Activated naive CD4-positive, alpha-beta T cell treated with anti-CD3 and anti-CD28 coated beads, Interleukin-2, amount 50 U/mL, for 16 hours (primary cell): ENCODE measurements around the gene HIP1.
"Not testable (repeated sequence)": the region's sequence is repeated elsewhere in the genome, so short reads cannot be mapped to it uniquely, and the experiment has no call there.

Experiments used
- DNase-seq: peaks from one replicate; pipeline ENCODE4 v3.0.0-alpha.2; 2020

Gene HIP1

GRCh38 chr7:75712517-75713361 is 26.0 kb downstream of the HIP1 start:
- no peak for DNase-seq

GRCh38 chr7:75711656-75712514 is 26.9 kb downstream of the HIP1 start:
- DNase-seq: no peak

- no peak for DNase-seq
Observed at GRCh38 chr7:75711076-75711475, 27.7 kb downstream of the HIP1 start.

- DNase-seq: no peak
Observed at GRCh38 chr7:75704928-75705327, 33.8 kb downstream of the HIP1 start.

- DNase-seq: no peak
Observed at GRCh38 chr7:75702515-75702914, 36.2 kb downstream of the HIP1 start.

GRCh38 chr7:75699993-75700392 is 38.7 kb downstream of the HIP1 start:
- no peak for DNase-seq

GRCh38 chr7:75698358-75698757 is 40.4 kb downstream of the HIP1 start:
- DNase-seq: no peak

- no peak for DNase-seq
Observed at GRCh38 chr7:75696263-75697037, 42.3 kb downstream of the HIP1 start.

GRCh38 chr7:75694638-75695399 is 43.9 kb downstream of the HIP1 start:
- no peak for DNase-seq

- DNase-seq: not testable (repeated sequence)
Observed at GRCh38 chr7:75693668-75694067, 45.1 kb downstream of the HIP1 start.

GRCh38 chr7:75691793-75692543 is 46.8 kb downstream of the HIP1 start:
- no peak for DNase-seq

- DNase-seq: no peak
Observed at GRCh38 chr7:75690121-75690523, 48.6 kb downstream of the HIP1 start.

- DNase-seq: no peak
Observed at GRCh38 chr7:75689246-75690099, 49.3 kb downstream of the HIP1 start.

- no peak for DNase-seq
Observed at GRCh38 chr7:75688200-75689136, 50.3 kb downstream of the HIP1 start.

GRCh38 chr7:75687246-75688088 is 51.3 kb downstream of the HIP1 start:
- DNase-seq: no peak

GRCh38 chr7:75686551-75686950 is 52.2 kb downstream of the HIP1 start:
- no peak for DNase-seq

- not testable (repeated sequence) for DNase-seq
Observed at GRCh38 chr7:75682052-75682451, 56.7 kb downstream of the HIP1 start.

GRCh38 chr7:75679060-75679459 is 59.7 kb downstream of the HIP1 start:
- no peak for DNase-seq
